Nephron progenitor cell (in vitro differentiated cells): ENCODE measurements around the gene KIAA1755.

Experiments used
- DNase-seq: peaks from one replicate; pipeline ENCODE4 v3.0.0; 2021
- H3K27ac Mint-ChIP-seq: 2 replicates; pipeline ENCODE4 v1.8.0; 2021; ENCODE audit warnings: mild to moderate bottlenecking, moderate library complexity, mixed read lengths
- H3K27me3 Mint-ChIP-seq: 2 replicates; pipeline ENCODE4 v1.8.0; 2021; ENCODE audit warnings: mild to moderate bottlenecking, low read depth, mixed read lengths; ENCODE audit not compliant: poor library complexity
- H3K36me3 Mint-ChIP-seq: 2 replicates; pipeline ENCODE4 v1.8.0; 2021; ENCODE audit warnings: low read depth, mixed read lengths
- H3K4me1 Mint-ChIP-seq: 2 replicates; pipeline ENCODE4 v1.8.0; 2021; ENCODE audit warnings: mixed read lengths
- H3K4me3 Mint-ChIP-seq: 2 replicates; pipeline ENCODE4 v1.8.0; 2021; ENCODE audit warnings: mild to moderate bottlenecking, moderate library complexity, mixed read lengths
- H3K9me3 Mint-ChIP-seq: 2 replicates; pipeline ENCODE4 v1.8.0; 2021; ENCODE audit warnings: mild to moderate bottlenecking, moderate library complexity, mixed read lengths
- CTCF ChIP-seq: fragments of 200-600 bp; sonication (generic); IDR thresholded peaks from 2 replicates; pipeline ENCODE4 v1.5.0; 2021; ENCODE audit warnings: antibody characterized with exemption

The KIAA1755 gene

GRCh38 chr20:38196592-38196991 is 63.9 kb downstream of the KIAA1755 start:
- Mint-ChIP-seq H3K4me1 (peaks cover 33% of the 10 kb centered on the region), H3K4me3 (no peak overlapping the region), H3K27me3 (peaks cover 4% of the 10 kb centered on the region), H3K36me3 (no peaks in the 10 kb centered on the region), H3K27ac (no peak overlapping the region), H3K9me3 (peaks cover 5% of the 10 kb centered on the region)
- DNase-seq: no peak
- no peak for TF ChIP-seq CTCF

DNA sequence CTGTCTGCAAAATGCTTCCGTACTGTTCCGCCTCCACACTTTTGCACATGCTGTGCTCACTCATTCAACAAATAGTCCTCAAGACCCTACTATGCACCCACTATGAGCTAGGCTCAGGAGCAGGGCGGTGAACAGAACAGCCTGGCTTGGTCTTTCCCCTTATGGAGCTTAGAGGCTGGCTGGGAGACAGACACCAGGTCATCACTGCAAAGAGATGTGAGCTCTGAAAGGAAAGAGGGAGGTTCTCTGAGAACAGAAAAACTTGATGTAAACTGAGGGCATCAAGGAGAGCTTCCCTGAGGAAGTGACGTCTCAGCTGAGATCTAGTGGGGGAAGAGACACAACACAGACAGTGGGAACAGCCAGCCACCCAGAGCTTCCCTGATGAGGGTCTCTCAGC is 64.5 kb downstream of the KIAA1755 start:
- H3K27ac Mint-ChIP-seq: no peak overlapping the region
- peaks cover 38% of the 10 kb centered on the region for H3K4me1 Mint-ChIP-seq
- H3K27me3 Mint-ChIP-seq: peaks cover 9% of the 10 kb centered on the region
- H3K4me3 Mint-ChIP-seq: no peak overlapping the region
- H3K36me3 Mint-ChIP-seq: no peaks in the 10 kb centered on the region
- DNase-seq: no peak
- peaks cover 5% of the 10 kb centered on the region for H3K9me3 Mint-ChIP-seq
- TF ChIP-seq CTCF: no peak

DNA sequence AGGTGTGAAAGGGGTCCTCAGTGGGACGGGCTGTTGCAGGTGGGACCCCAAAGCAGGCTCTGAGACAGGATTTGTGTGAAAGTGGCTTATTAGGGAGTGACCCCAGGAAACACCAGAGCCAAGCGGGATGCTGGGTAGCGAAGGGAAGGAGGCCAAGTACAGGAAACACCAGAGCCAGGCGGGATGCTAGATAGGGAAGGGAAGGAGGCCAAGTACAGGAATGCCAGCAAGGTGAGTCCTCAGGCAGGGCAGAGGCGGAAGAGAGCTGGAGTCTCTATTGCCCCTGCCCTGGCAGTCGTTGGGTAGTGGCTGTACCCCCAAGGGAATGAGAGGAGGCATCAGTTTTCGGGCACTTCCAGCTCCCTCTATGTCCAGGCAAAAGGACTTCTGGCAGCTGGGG is 65.0 kb downstream of the KIAA1755 start:
- TF ChIP-seq CTCF: no peak
- Mint-ChIP-seq H3K9me3 (peaks cover 5% of the 10 kb centered on the region), H3K4me3 (no peak overlapping the region), H3K4me1 (peaks cover 38% of the 10 kb centered on the region), H3K27ac (peak overlapping the region; percentile 88), H3K36me3 (no peaks in the 10 kb centered on the region), H3K27me3 (peaks cover 9% of the 10 kb centered on the region)
- DNase-seq: no peak

- H3K4me3 Mint-ChIP-seq: no peak overlapping the region
- H3K27me3 Mint-ChIP-seq: peaks cover 11% of the 10 kb centered on the region
- H3K9me3 Mint-ChIP-seq: peaks cover 5% of the 10 kb centered on the region
- no peak for DNase-seq
- H3K27ac Mint-ChIP-seq: peak overlapping the region; percentile 88
- H3K4me1 Mint-ChIP-seq: peaks cover 38% of the 10 kb centered on the region
- no peak for TF ChIP-seq CTCF
- H3K36me3 Mint-ChIP-seq: no peaks in the 10 kb centered on the region
These were observed 65.5 kb downstream of the KIAA1755 start for GRCh38 chr20:38194971-38195504.

DNA sequence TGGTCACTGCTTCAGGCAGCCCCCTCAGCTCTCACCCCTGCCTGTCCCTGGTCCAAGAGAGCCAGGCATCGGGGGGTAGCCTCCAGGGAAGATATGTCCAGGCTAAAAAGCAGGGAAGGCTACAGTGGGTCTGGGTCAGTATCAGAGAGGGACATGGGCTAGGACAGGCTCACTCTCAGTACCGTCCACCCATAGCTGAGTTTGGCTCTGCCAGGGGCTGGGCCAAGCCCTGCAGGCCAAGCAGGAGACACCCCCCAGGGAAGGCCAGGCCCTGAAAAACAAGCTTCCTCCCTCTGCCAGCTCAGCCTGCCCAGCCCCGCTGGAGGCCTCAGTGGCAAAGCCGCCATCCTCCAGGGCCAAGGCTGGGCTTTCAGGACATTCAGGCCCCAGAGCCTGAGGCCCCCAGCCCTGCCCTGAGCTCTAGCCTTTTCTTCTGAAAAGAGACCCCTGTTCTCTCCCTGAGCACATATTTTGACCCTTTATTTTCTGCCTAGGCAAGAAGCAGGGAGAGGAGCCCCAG is 66.9 kb downstream of the KIAA1755 start:
- H3K27me3 Mint-ChIP-seq: peaks cover 15% of the 10 kb centered on the region
- TF ChIP-seq CTCF: no peak
- H3K36me3 Mint-ChIP-seq: no peaks in the 10 kb centered on the region
- H3K4me1 Mint-ChIP-seq: peaks cover 38% of the 10 kb centered on the region
- DNase-seq: no peak
- H3K4me3 Mint-ChIP-seq: no peak overlapping the region
- no peak overlapping the region for H3K27ac Mint-ChIP-seq
- H3K9me3 Mint-ChIP-seq: peaks cover 5% of the 10 kb centered on the region

DNA sequence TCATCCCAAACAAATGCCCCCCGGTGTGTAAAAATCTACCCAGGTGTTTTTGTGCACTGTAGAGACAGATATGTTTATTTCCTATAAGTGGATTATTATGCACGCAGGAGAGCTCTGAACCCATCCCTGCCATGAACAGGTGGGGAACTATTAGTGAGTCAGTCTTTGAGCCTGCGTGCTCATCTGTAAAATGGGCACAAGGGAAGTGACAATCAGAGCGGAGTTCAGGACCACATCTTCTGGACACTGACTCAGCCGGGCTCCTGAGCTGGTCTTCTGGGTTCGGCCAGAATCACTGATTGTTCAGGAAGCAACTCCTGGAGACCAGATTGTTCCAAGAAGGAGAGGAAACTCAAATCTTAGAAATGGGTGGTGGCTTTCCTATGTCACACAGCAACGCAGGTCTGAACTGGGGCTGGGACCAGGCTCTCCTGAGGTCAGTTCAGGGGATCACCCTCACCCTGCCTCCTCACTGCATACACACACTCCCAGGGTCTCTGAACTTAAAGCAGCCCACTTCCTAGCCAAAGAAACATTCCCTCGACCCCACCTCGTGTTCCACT is 68.1 kb downstream of the KIAA1755 start:
- Mint-ChIP-seq H3K36me3 (no peaks in the 10 kb centered on the region), H3K4me3 (no peak overlapping the region), H3K27ac (no peak overlapping the region), H3K9me3 (peaks cover 5% of the 10 kb centered on the region), H3K4me1 (peaks cover 46% of the 10 kb centered on the region), H3K27me3 (peaks cover 15% of the 10 kb centered on the region)
- no peak for TF ChIP-seq CTCF
- no peak for DNase-seq
